Measurements from ENCODE around the gene RPS16.

RPS16 gene

GRCh38 chr19:39430675-39431593, 4.8 kb downstream of the RPS16 start:
- no peak for TF ChIP-seq CTCF (IDR thresholded peaks at IDR 0.05; ENCODE audit: control extremely low read depth, extremely low read depth, low read depth, missing control alignments)
- ChIA-PET POLR2A (interaction anchor here (0.9 to 1.7 kb wide), 6 partner anchors 10 to 33 kb away, joined by 3 to 6 read pairs (median 5); no protein-coding TSS in a partner anchor), CTCF (interaction anchor here (1.0 to 1.7 kb wide), 5 partner anchors 10 to 33 kb away, joined by 3 to 5 read pairs (median 4); no protein-coding TSS in a partner anchor)
- peak; percentile 65 for DNase-seq (ENCODE audit: extremely low spot score)

- no peak for DNase-seq (ENCODE audit: extremely low spot score)
- TF ChIP-seq CTCF (IDR thresholded peaks at IDR 0.05; ENCODE audit: control extremely low read depth, extremely low read depth, low read depth, missing control alignments), result no peak
- ChIA-PET POLR2A (interaction anchor here (1.0 to 2.3 kb wide), 6 partner anchors 7 to 31 kb away, joined by 3 to 11 read pairs (median 4); partner anchors contain the start of genes RPS16 and SUPT5H), CTCF (interaction anchor here (0.8 to 3.3 kb wide), 4 partner anchors 9 to 31 kb away, joined by 3 to 15 read pairs (median 7); partner anchors contain the start of gene PLEKHG2)
Measured at GRCh38 chr19:39428283-39429112, 7.3 kb downstream of the RPS16 start.

GRCh38 chr19:39427707-39428106, 8.0 kb downstream of the RPS16 start:
- ChIA-PET CTCF (interaction anchor here (1.0 to 3.3 kb wide), 3 partner anchors 8 to 30 kb away, joined by 4 to 15 read pairs (median 8); partner anchors contain the start of gene PLEKHG2), POLR2A (interaction anchor here (1.0 to 2.3 kb wide), 4 partner anchors 8 to 21 kb away, joined by 3 to 11 read pairs (median 4); partner anchors contain the start of genes RPS16 and SUPT5H)
- no peak for TF ChIP-seq CTCF (IDR thresholded peaks at IDR 0.05; ENCODE audit: control extremely low read depth, extremely low read depth, low read depth, missing control alignments)
- no peak for DNase-seq (ENCODE audit: extremely low spot score)

GRCh38 chr19:39426170-39426569, 9.6 kb downstream of the RPS16 start:
- no peak for DNase-seq (ENCODE audit: extremely low spot score)
- CTCF ChIA-PET, result interaction anchor here (1.2 kb wide), 1 partner anchor 28 kb away, joined by 6 read pairs; no protein-coding TSS in a partner anchor
- POLR2A ChIA-PET, result interaction anchor here (1.5 to 2.3 kb wide), 2 partner anchors 9 to 10 kb away, joined by 5 to 11 read pairs; partner anchors contain the start of gene RPS16
- no peak for TF ChIP-seq CTCF (IDR thresholded peaks at IDR 0.05; ENCODE audit: control extremely low read depth, extremely low read depth, low read depth, missing control alignments)

- ChIA-PET POLR2A (interaction anchor here (1.5 to 2.3 kb wide), 2 partner anchors 9 to 10 kb away, joined by 5 to 11 read pairs; partner anchors contain the start of gene RPS16), CTCF (no interaction called here)
- DNase-seq (ENCODE audit: extremely low spot score), result no peak
- no peak for TF ChIP-seq CTCF (IDR thresholded peaks at IDR 0.05; ENCODE audit: control extremely low read depth, extremely low read depth, low read depth, missing control alignments)
Measured at GRCh38 chr19:39425744-39426143, 10.0 kb downstream of the RPS16 start.
